Right lobe of liver (tissue), 6 donors: Measurements from ENCODE around the gene FBXO38. TPM values are rescaled to one million over a fixed set of nuclear protein-coding genes. Genes with fewer than 3 reads are reported as not detected.

Experiments
- ATAC-seq, 4 donors: fragments of 200-7000 bp; cut with Tn5 transposase; one replicate each; pipeline ENCODE4 v1.9.1; 2020; ENCODE audit warnings: mild to moderate bottlenecking in 4 of 4, moderate library complexity in 4 of 4
- DNase-seq, 3 donors: peaks; one replicate each; pipeline ENCODE4 v3.0.0-alpha.2; 2020
- H3K27ac ChIP-seq, 3 donors: fragments of 200-600 bp; one replicate each; pipeline ENCODE4 v1.8.0; 2022
- H3K27me3 ChIP-seq, 2 donors: fragments of 200-600 bp; one replicate each; pipeline ENCODE4 v1.8.0; 2022
- H3K36me3 ChIP-seq, 4 donors: fragments of 200-600 bp; sonication (generic) in 1 of 4; one replicate each; pipeline versions ENCODE4 v1.5.1 to v1.8.0; 2017 to 2022; ENCODE audit warnings: control low read depth in 1 of 4
- H3K4me1 ChIP-seq, 4 donors: fragments of 200-600 bp; sonication (generic) in 1 of 4; one replicate each; pipeline versions ENCODE4 v1.5.1 to v1.8.0; 2017 to 2022; ENCODE audit warnings: control low read depth in 1 of 4
- H3K4me3 ChIP-seq, 3 donors: fragments of 200-600 bp; one replicate each; pipeline ENCODE4 v1.8.0; 2022
- H3K9me3 ChIP-seq, 4 donors: fragments of 200-600 bp; sonication (generic) in 1 of 4; one replicate each; pipeline versions ENCODE4 v1.5.1 to v1.8.0; 2017 to 2022; ENCODE audit warnings: control low read depth in 1 of 4
- CTCF ChIP-seq, 4 donors: fragments of 200-600 bp in 3 of 4; fragments of 450-650 bp in 1 of 4; IDR thresholded peaks; one replicate each; pipeline versions ENCODE4 v1.5.1 to v1.8.0; 2016 to 2022; ENCODE audit warnings: antibody characterized with exemption in 4 of 4, mild to moderate bottlenecking in 2 of 4
- POLR2A ChIP-seq: fragments of 450-650 bp; IDR thresholded peaks from one replicate; pipeline ENCODE4 v1.6.1; 2017; ENCODE audit warnings: antibody characterized with exemption, mild to moderate bottlenecking
- WGBS: methylation state at CpG from one replicate; pipeline ENCODE4 v1.1.6; 2018; ENCODE audit warnings: low coverage, low lambda C conversion rate; ENCODE audit not compliant: insufficient coverage; ENCODE audit errors: missing lambda C conversion rate; 5-methylcytosine and 5-hydroxymethylcytosine counted together
- intact Hi-C, 2 donors: fragments of 100-400 bp; cut with DNase I; formaldehyde crosslinking; loops; one replicate each; pipeline versions ENCODE4 v1.11.2 to v1.14.1; 2022
- total RNA-seq, 6 experiments: library from RNA; depleted of rRNA in 2 of 6; stranded (reverse); fragments of >200 nt in 2 of 6; fragmentation: NEBNext Ultra II Directional in 3 of 6; extraction: Animal tissue kit (Norgen Biotek cat#: 25700) in 3 of 6; gene quantifications; one replicate each; pipeline versions ENCODE4 v1.1.0 to v1.2.4, GENCODE V29; 2016 to 2023
- donor health status: DM: no; HTN: yes; CAD: no.
- donor health status: DM: no; HTN: no; CAD: no.
- donor health status: DM: no; HTN: no; CAD: no.
- donor health status: DM: no; HTN: yes; CAD: no.
- donor health status: DM: no; HTN: yes; CAD: no.

The FBXO38 gene
- total RNA-seq, 6 experiments from 2014 or later = 21.1 to 34.9 (median 23.6) TPM

GRCh38 chr5:148414833-148415232 is 31.1 kb downstream of the FBXO38 start:
- H3K36me3 ChIP-seq = peaks cover 0 to 91% (median 45%) of the 10 kb centered on the region in 4 donors
- H3K27ac ChIP-seq = no peak overlapping the region
- 82% methylated on average over 4 of the region's 4 CpGs for WGBS
- DNase-seq = no peak
- intact Hi-C loops = no loop called here
- no peaks in the 10 kb centered on the region for H3K9me3 ChIP-seq
- no peak for ATAC-seq
- no peak overlapping the region for H3K4me3 ChIP-seq
- TF ChIP-seq POLR2A = no peak
- no peak for TF ChIP-seq CTCF (IDR thresholded peaks at IDR 0.05)
- H3K4me1 ChIP-seq = no peaks in the 10 kb centered on the region
- H3K27me3 ChIP-seq = no peaks in the 10 kb centered on the region

GRCh38 chr5:148416416-148416815 is 32.7 kb downstream of the FBXO38 start:
- H3K36me3 ChIP-seq = peaks cover 0 to 80% (median 40%) of the 10 kb centered on the region in 4 donors
- WGBS = 100% methylated on average over 1 of the region's 1 CpG
- ATAC-seq = no peak
- no peaks in the 10 kb centered on the region for H3K27me3 ChIP-seq
- H3K4me1 ChIP-seq = no peaks in the 10 kb centered on the region
- no peaks in the 10 kb centered on the region for H3K9me3 ChIP-seq
- DNase-seq = no peak
- no peak overlapping the region for H3K27ac ChIP-seq
- TF ChIP-seq POLR2A (no peak), CTCF (IDR thresholded peaks at IDR 0.05) (no peak)
- intact Hi-C loops = no loop called here
- H3K4me3 ChIP-seq = no peak overlapping the region

- no peak for ATAC-seq
- TF ChIP-seq POLR2A (no peak), CTCF (IDR thresholded peaks at IDR 0.05) (no peak)
- DNase-seq = no peak
- no peak overlapping the region for H3K4me3 ChIP-seq
- H3K36me3 ChIP-seq = peaks cover 0 to 75% (median 40%) of the 10 kb centered on the region in 4 donors
- 93% methylated on average over 7 of the region's 7 CpGs for WGBS
- no peaks in the 10 kb centered on the region for H3K4me1 ChIP-seq
- H3K27me3 ChIP-seq = no peaks in the 10 kb centered on the region
- intact Hi-C loops = no loop called here
- no peaks in the 10 kb centered on the region for H3K9me3 ChIP-seq
- H3K27ac ChIP-seq = no peak overlapping the region
Measured at GRCh38 chr5:148416921-148417320, 33.2 kb downstream of the FBXO38 start.

- 81% methylated on average over 3 of the region's 3 CpGs for WGBS
- no peak overlapping the region for H3K4me3 ChIP-seq
- no peaks in the 10 kb centered on the region for H3K4me1 ChIP-seq
- H3K27ac ChIP-seq = no peak overlapping the region
- H3K36me3 ChIP-seq = peaks cover 1 to 79% (median 41%) of the 10 kb centered on the region in 4 donors
- no peak for DNase-seq
- intact Hi-C loops = no loop called here
- ATAC-seq = no peak
- TF ChIP-seq POLR2A (no peak), CTCF (IDR thresholded peaks at IDR 0.05) (no peak)
- H3K9me3 ChIP-seq = no peaks in the 10 kb centered on the region
- no peaks in the 10 kb centered on the region for H3K27me3 ChIP-seq
Measured at GRCh38 chr5:148418511-148418910, 34.8 kb downstream of the FBXO38 start.

- no peak for ATAC-seq
- H3K4me3 ChIP-seq = no peak overlapping the region
- H3K27ac ChIP-seq = no peak overlapping the region
- no peaks in the 10 kb centered on the region for H3K4me1 ChIP-seq
- no peak for DNase-seq
- no peaks in the 10 kb centered on the region for H3K27me3 ChIP-seq
- peaks cover 16 to 79% (median 41%) of the 10 kb centered on the region in 4 donors for H3K36me3 ChIP-seq
- intact Hi-C loops = no loop called here
- TF ChIP-seq CTCF (IDR thresholded peaks at IDR 0.05) (no peak), POLR2A (no peak)
- no peaks in the 10 kb centered on the region for H3K9me3 ChIP-seq
- WGBS = 92% methylated on average over 2 of the region's 2 CpGs
Measured at GRCh38 chr5:148421661-148422060, 37.9 kb downstream of the FBXO38 start.
